Inflammatory macrophage treated with lipopolysaccharide for 4 hours (primary cell): ENCODE results near the gene TIMM21.

Source experiments
- DNase-seq: peaks from one replicate; pipeline ENCODE4 v3.0.0-alpha.2; 2020

The TIMM21 gene

GRCh38 chr18:74147779-74148542, at the start of gene TIMM21, which contains the start of gene FBXO15:
Gene TIMM21 (plus strand): TSS chr18:74148523. CDS start chr18:74148809, 286 bp downstream.
Gene FBXO15 (minus strand): TSS chr18:74147834. CDS start chr18:74147785, 49 bp downstream.
- peak; percentile 97 for DNase-seq

GRCh38 chr18:74108460-74108859, 39.9 kb upstream of the TIMM21 start:
- DNase-seq: no peak

- DNase-seq: no peak
Observed at GRCh38 chr18:74110149-74110548, 38.2 kb upstream of the TIMM21 start.

GRCh38 chr18:74110976-74111375, 37.3 kb upstream of the TIMM21 start:
- DNase-seq: no peak

- DNase-seq: no peak
Observed at GRCh38 chr18:74113711-74114110, 34.6 kb upstream of the TIMM21 start.

- DNase-seq: no peak
Observed at GRCh38 chr18:74114116-74114515, 34.2 kb upstream of the TIMM21 start.

- no peak for DNase-seq
Observed at GRCh38 chr18:74115046-74115445, 33.3 kb upstream of the TIMM21 start.

GRCh38 chr18:74116633-74117554, 31.4 kb upstream of the TIMM21 start:
- DNase-seq: peak; percentile 27

GRCh38 chr18:74123200-74123599, 25.1 kb upstream of the TIMM21 start:
- no peak for DNase-seq

GRCh38 chr18:74124642-74125041, 23.7 kb upstream of the TIMM21 start:
- DNase-seq: no peak

- DNase-seq: no peak
Observed at GRCh38 chr18:74126684-74127655, 21.4 kb upstream of the TIMM21 start.

GRCh38 chr18:74128159-74128558, 20.2 kb upstream of the TIMM21 start:
- no peak for DNase-seq

- DNase-seq: no peak
Observed at GRCh38 chr18:74131124-74131523, 17.2 kb upstream of the TIMM21 start.

GRCh38 chr18:74132201-74132600, 16.1 kb upstream of the TIMM21 start:
- no peak for DNase-seq

GRCh38 chr18:74137920-74138538, 10.3 kb upstream of the TIMM21 start:
- DNase-seq: no peak

GRCh38 chr18:74139411-74139810, 8.9 kb upstream of the TIMM21 start:
- DNase-seq: peak; percentile 87

- DNase-seq: peak; percentile 94
Observed at GRCh38 chr18:74139888-74140287, 8.4 kb upstream of the TIMM21 start.

- DNase-seq: peak; percentile 88
Observed at GRCh38 chr18:74140582-74140981, 7.7 kb upstream of the TIMM21 start.

- DNase-seq: no peak
Observed at GRCh38 chr18:74141667-74142066, 6.7 kb upstream of the TIMM21 start.

GRCh38 chr18:74142252-74142651, 6.1 kb upstream of the TIMM21 start:
- no peak for DNase-seq

GRCh38 chr18:74146756-74147155, 1.6 kb upstream of the TIMM21 start:
- DNase-seq: no peak

GRCh38 chr18:74147491-74147778, 888 bp upstream of the TIMM21 start:
- no peak for DNase-seq
